Vagina (tissue), 2 donors: ENCODE measurements around the gene KTN1.

Experiments
- POLR2AphosphoS5 ChIP-seq, 2 donors: sonication (generic); formaldehyde crosslinking; IDR thresholded peaks; one replicate each; pipeline ENCODE4 v1.9.0; 2017; ENCODE audit warnings: antibody characterized with exemption in 2 of 2, mild to moderate bottlenecking in 2 of 2, low read depth in 1 of 2; ENCODE audit not compliant: insufficient read depth in 1 of 2
- TF ChIP-seq, protein P1 (sequence below), 3 experiments: fragments of 450-650 bp in 2 of 3; fragments of 200-600 bp in 1 of 3; sonication (generic) in 1 of 3; IDR thresholded peaks; one replicate each; pipeline ENCODE4 v1.5.1; 2017 to 2019; ENCODE audit warnings: antibody characterized with exemption in 3 of 3, mild to moderate bottlenecking in 2 of 3, moderate library complexity in 2 of 3

DNA sequence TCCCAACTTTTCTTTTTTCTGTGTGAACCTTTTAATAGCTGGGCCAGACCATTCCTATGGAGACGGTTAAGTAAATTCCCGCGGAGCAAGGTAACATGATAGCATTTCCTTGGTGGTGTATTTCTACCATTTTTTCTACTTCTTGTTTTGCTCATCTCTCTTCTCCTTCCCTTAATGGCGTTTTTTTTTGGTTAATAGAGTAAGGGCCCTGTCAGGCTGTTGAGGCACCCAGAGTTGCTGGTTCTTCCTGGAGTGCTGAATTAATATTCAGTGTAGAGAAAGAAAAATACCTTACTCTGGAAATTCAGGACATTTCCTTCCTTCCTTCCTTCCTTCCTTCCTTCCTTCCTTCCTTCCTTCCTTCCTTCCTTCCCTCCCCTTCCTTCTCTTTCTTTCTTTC is 137.6 kb downstream of the KTN1 start:
- TF ChIP-seq, protein P1, sequence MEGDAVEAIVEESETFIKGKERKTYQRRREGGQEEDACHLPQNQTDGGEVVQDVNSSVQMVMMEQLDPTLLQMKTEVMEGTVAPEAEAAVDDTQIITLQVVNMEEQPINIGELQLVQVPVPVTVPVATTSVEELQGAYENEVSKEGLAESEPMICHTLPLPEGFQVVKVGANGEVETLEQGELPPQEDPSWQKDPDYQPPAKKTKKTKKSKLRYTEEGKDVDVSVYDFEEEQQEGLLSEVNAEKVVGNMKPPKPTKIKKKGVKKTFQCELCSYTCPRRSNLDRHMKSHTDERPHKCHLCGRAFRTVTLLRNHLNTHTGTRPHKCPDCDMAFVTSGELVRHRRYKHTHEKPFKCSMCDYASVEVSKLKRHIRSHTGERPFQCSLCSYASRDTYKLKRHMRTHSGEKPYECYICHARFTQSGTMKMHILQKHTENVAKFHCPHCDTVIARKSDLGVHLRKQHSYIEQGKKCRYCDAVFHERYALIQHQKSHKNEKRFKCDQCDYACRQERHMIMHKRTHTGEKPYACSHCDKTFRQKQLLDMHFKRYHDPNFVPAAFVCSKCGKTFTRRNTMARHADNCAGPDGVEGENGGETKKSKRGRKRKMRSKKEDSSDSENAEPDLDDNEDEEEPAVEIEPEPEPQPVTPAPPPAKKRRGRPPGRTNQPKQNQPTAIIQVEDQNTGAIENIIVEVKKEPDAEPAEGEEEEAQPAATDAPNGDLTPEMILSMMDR (IDR thresholded peaks at IDR 0.05), result no peak
- TF ChIP-seq POLR2AphosphoS5 (IDR thresholded peaks at IDR 0.05; ENCODE audit: insufficient read depth in 1 of 2, low read depth in 1 of 2), result no peak
